Activated CD4-positive, alpha-beta T cell treated with anti-CD3 and anti-CD28 coated beads, Interleukin-2, Interleukin-6, amounts not matched to agents 100 ng/mL and 50 ng/mL, durations not matched to agents 16 hours and 8 hours (primary cell): ENCODE data around the gene PLA2G4F.

Experiments
- DNase-seq: peaks from one replicate; pipeline ENCODE4 v3.0.0-alpha.2; 2020

PLA2G4F gene

GRCh38 chr15:42130246-42130986 is 26.0 kb downstream of the PLA2G4F start:
- DNase-seq = no peak

GRCh38 chr15:42129364-42129763 is 27.1 kb downstream of the PLA2G4F start:
- no peak for DNase-seq

- no peak for DNase-seq
These were observed 28.0 kb downstream of the PLA2G4F start for GRCh38 chr15:42128476-42128875.

GRCh38 chr15:42123546-42123945 is 32.9 kb downstream of the PLA2G4F start:
- DNase-seq = no peak

- DNase-seq = no peak
These were observed 34.8 kb downstream of the PLA2G4F start for GRCh38 chr15:42121682-42122081.

GRCh38 chr15:42121021-42121420 is 35.4 kb downstream of the PLA2G4F start:
- DNase-seq = peak; percentile 21

GRCh38 chr15:42120285-42120684 is 36.2 kb downstream of the PLA2G4F start:
- no peak for DNase-seq

- no peak for DNase-seq
These were observed 37.0 kb downstream of the PLA2G4F start for GRCh38 chr15:42119446-42119760.

GRCh38 chr15:42118650-42119445 is 37.6 kb downstream of the PLA2G4F start:
- no peak for DNase-seq

- DNase-seq = peak; percentile 41
These were observed 44.5 kb downstream of the PLA2G4F start for GRCh38 chr15:42111924-42112323.

- DNase-seq = no peak
These were observed 46.1 kb downstream of the PLA2G4F start for GRCh38 chr15:42110367-42110766.

GRCh38 chr15:42108806-42109205 is 47.6 kb downstream of the PLA2G4F start:
- DNase-seq = no peak

- DNase-seq = no peak
These were observed 48.2 kb downstream of the PLA2G4F start for GRCh38 chr15:42108189-42108588.

GRCh38 chr15:42107473-42107872 is 49.0 kb downstream of the PLA2G4F start:
- DNase-seq = peak; percentile 49

- no peak for DNase-seq
These were observed 50.1 kb downstream of the PLA2G4F start for GRCh38 chr15:42106288-42106687.

- no peak for DNase-seq
These were observed 52.1 kb downstream of the PLA2G4F start for GRCh38 chr15:42104095-42104891.

- no peak for DNase-seq
These were observed 53.7 kb downstream of the PLA2G4F start for GRCh38 chr15:42102646-42103235.

- no peak for DNase-seq
These were observed 54.6 kb downstream of the PLA2G4F start for GRCh38 chr15:42101861-42102260.

- DNase-seq = no peak
These were observed 56.2 kb downstream of the PLA2G4F start for GRCh38 chr15:42100021-42100800.

- DNase-seq = no peak
These were observed 59.4 kb downstream of the PLA2G4F start for GRCh38 chr15:42097018-42097417.

- no peak for DNase-seq
These were observed 61.9 kb downstream of the PLA2G4F start, which contains the start of gene PLA2G4D for GRCh38 chr15:42094512-42094963. TSS of gene PLA2G4D (minus strand) at chr15:42094562. CDS start at chr15:42094459, 103 bp downstream.

- DNase-seq = no peak
These were observed 62.5 kb downstream of the PLA2G4F start for GRCh38 chr15:42093966-42094365.
